Muscle of leg (tissue), 11 donors: Measurements from ENCODE around the gene DDX19B. TPM values are rescaled to one million over a fixed set of nuclear protein-coding genes. Genes with fewer than 3 reads are reported as not detected.

ENCODE experiments used
- DNase-seq: peaks from one replicate; pipeline ENCODE4 v3.0.0; 2013
- H3K27ac ChIP-seq: one replicate; pipeline ENCODE4 v1.5.1; 2013; ENCODE audit warnings: mild to moderate bottlenecking, low read length, control low read depth
- H3K27me3 ChIP-seq: one replicate; pipeline ENCODE4 v1.6.1; 2013; ENCODE audit warnings: low read length; ENCODE audit not compliant: control insufficient read depth, insufficient read depth
- H3K36me3 ChIP-seq: one replicate; pipeline ENCODE4 v1.6.1; 2013; ENCODE audit warnings: low read length; ENCODE audit not compliant: control insufficient read depth, insufficient read depth
- H3K4me1 ChIP-seq: one replicate; pipeline ENCODE4 v1.6.1; 2013; ENCODE audit warnings: low read length; ENCODE audit not compliant: control insufficient read depth, insufficient read depth
- H3K4me3 ChIP-seq: one replicate; pipeline ENCODE4 v1.5.1; 2013; ENCODE audit warnings: low read length, control low read depth
- H3K9me3 ChIP-seq: replicated peaks from 2 replicates; pipeline ENCODE4 v1.6.1; 2013; ENCODE audit warnings: low read depth, low read length; ENCODE audit not compliant: control insufficient read depth
- WGBS: methylation state at CpG from one replicate; pipeline ENCODE4 v1.1.5; 2013; ENCODE audit warnings: missing lambda C conversion rate; ENCODE audit not compliant: insufficient coverage; 5-methylcytosine and 5-hydroxymethylcytosine counted together
- polyA plus RNA-seq, 8 donors: library from polyadenylated mRNA; unstranded; fragments of 120-200 nt; gene quantifications; one replicate each; pipeline versions ENCODE4 v1.2.1 to v1.2.3, GENCODE V29; 2013; ENCODE audit warnings: inconsistent platforms in 1 of 8, low replicate concordance in 1 of 8; ENCODE audit not compliant: insufficient read length in 8 of 8, insufficient read depth in 1 of 8
- total RNA-seq: library from RNA; stranded (reverse); fragments of 120-200 nt; gene quantifications from one replicate; pipeline ENCODE4 v1.2.4, GENCODE V29; 2013

The DDX19B gene
- total and polyA plus RNA-seq, 9 donors = 19.1 to 27.5 (median 21.8) TPM

DNA sequence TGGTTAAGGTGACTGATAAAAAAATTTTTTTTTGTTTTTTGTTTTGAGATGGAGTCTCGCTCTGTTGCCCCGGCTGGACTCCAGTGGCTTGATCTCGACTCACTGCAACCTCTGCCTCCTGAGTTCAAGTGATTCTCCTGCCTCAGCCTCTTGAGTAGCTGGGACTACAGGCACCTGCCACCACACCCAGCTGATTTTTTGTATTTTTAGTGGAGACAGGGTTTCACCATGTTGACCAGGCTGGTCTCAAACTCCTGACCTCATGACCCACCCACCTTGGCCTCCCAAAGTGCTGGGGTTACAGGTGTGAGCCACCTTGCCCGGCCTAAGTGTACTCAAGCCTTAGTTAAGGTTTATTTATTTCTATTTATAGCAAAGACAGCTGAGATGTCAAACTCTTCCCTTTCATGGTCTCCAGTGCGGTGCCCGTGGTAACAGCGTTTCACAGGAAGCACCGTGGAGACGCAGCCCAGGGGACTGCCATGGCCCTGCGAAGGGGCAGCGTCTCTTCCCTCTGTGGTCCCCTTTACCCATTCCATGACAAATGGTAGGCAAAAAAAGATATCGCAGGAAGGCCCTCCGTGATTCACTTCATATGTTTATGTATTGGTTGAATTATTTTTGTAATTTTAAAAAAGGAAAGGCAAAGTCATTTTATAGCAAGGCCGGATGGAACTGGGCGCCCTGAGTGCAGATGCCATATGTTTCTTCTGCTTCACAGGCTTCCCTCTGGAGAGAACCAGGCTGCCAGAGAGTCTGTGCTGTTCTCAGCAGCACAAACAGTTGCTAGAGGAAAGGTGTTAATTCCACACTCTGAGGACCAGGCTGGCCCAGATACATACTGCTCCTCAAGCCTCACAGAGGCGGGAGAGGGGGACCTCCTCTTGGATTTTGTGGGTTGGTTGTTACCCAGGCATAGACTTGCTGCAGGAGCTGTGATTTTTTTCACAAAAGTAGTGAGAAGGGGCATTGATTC, 76.9 kb downstream of the DDX19B start:
- Histone ChIP-seq H3K4me1 (peaks cover 13% of the 10 kb centered on the region), H3K9me3 (no peaks in the 10 kb centered on the region), H3K27ac (peak overlapping the region; percentile 67), H3K27me3 (no peaks in the 10 kb centered on the region), H3K4me3 (no peak overlapping the region), H3K36me3 (peaks cover 49% of the 10 kb centered on the region)
- DNase-seq = no peak
- 75% methylated on average over 8 of the region's 16 CpGs for WGBS

DNA sequence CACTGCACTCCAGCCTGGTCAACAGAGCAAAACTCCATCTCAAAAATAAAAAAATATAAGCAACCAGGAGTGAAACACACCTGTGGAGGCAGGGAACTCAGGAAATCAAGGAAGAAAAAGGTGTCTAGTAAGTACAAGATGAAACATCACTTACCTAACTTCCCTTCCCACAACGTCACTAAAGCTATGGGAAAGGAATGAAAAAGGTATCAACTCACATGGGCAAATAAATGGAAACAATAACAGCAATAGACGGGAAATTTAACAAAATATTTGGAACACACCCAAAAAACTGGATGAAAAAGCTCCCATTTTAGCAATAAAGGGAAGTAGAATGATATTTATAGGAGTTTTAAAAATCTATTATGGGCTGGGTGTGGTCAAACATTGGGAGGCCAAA, 78.8 kb downstream of the DDX19B start:
- H3K36me3 ChIP-seq = peaks cover 38% of the 10 kb centered on the region

GRCh38 chr16:70378869-70379493, 80.0 kb downstream of the DDX19B start:
- Histone ChIP-seq H3K27ac (no peak overlapping the region), H3K9me3 (no peaks in the 10 kb centered on the region), H3K4me3 (no peak overlapping the region), H3K27me3 (no peaks in the 10 kb centered on the region), H3K4me1 (peaks cover 19% of the 10 kb centered on the region), H3K36me3 (peaks cover 38% of the 10 kb centered on the region)
- DNase-seq = no peak
- WGBS = 77% methylated on average over 3 of the region's 13 CpGs

More for the DNA sequence above, 78.8 kb downstream of the DDX19B start:
- H3K27me3 ChIP-seq = no peaks in the 10 kb centered on the region
- no peak overlapping the region for H3K27ac ChIP-seq
- H3K4me3 ChIP-seq = no peak overlapping the region
- peaks cover 19% of the 10 kb centered on the region for H3K4me1 ChIP-seq
- WGBS = no CpG with 5 or more reads among the region's 2 CpGs
- no peak for DNase-seq
- no peaks in the 10 kb centered on the region for H3K9me3 ChIP-seq

GRCh38 chr16:70380248-70380918, 81.4 kb downstream of the DDX19B start:
- 1% methylated on average over 20 of the region's 31 CpGs for WGBS
- DNase-seq = peak; percentile 63
- H3K9me3 ChIP-seq = no peaks in the 10 kb centered on the region
- H3K27me3 ChIP-seq = no peaks in the 10 kb centered on the region
- H3K27ac ChIP-seq = peak overlapping the region; percentile 87
- H3K4me1 ChIP-seq = peaks cover 19% of the 10 kb centered on the region
- H3K4me3 ChIP-seq = peak overlapping the region; percentile 67
- H3K36me3 ChIP-seq = peaks cover 34% of the 10 kb centered on the region

DNA sequence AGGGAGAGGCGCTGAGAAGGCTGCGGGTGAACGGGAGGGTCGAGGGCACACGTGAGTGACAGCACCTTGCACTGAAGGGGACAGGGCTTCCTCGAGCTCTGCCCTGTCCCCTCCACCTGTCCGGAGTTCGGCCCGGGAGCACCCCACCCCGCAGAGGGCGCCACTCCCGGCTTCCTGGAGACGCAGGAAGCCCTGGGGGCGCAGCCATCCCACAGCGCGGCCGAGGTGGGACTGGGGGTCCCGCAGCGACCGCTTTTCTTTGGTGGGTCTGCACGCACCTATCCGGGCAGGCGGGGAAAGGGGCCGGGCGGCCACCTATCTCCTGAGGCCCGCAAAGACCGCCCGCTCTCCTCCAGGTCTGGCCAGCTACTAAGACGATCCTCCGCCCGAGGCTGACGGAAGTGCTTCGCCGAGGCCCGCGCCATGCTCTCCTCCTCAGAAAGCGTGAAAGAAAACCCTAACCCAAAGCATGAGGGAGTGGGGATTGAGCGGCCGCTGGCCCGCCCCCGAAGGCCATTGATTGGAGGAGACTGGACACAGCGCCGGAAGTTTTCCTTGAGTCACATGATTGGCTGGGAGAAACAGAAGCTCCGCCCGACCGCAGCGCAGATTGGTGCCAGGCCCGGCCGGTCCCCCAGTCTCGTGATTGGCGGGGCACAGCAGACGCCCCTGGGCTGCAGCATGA, 82.1 kb downstream of the DDX19B start:
- 1% methylated on average over 50 of the region's 52 CpGs for WGBS
- peak overlapping the region; percentile 87 for H3K27ac ChIP-seq
- H3K36me3 ChIP-seq = peaks cover 34% of the 10 kb centered on the region
- peak; percentile 99 for DNase-seq
- peak overlapping the region; percentile 67 for H3K4me3 ChIP-seq
- H3K4me1 ChIP-seq = peaks cover 19% of the 10 kb centered on the region
- H3K27me3 ChIP-seq = no peaks in the 10 kb centered on the region
- H3K9me3 ChIP-seq = no peaks in the 10 kb centered on the region

GRCh38 chr16:70381604-70382342, 82.8 kb downstream of the DDX19B start:
- Histone ChIP-seq H3K36me3 (peaks cover 32% of the 10 kb centered on the region), H3K4me1 (peaks cover 19% of the 10 kb centered on the region), H3K4me3 (peak overlapping the region; percentile 67), H3K9me3 (no peaks in the 10 kb centered on the region), H3K27ac (peak overlapping the region; percentile 71), H3K27me3 (no peaks in the 10 kb centered on the region)
- WGBS = 15% methylated on average over 33 of the region's 47 CpGs
- no peak for DNase-seq

DNA sequence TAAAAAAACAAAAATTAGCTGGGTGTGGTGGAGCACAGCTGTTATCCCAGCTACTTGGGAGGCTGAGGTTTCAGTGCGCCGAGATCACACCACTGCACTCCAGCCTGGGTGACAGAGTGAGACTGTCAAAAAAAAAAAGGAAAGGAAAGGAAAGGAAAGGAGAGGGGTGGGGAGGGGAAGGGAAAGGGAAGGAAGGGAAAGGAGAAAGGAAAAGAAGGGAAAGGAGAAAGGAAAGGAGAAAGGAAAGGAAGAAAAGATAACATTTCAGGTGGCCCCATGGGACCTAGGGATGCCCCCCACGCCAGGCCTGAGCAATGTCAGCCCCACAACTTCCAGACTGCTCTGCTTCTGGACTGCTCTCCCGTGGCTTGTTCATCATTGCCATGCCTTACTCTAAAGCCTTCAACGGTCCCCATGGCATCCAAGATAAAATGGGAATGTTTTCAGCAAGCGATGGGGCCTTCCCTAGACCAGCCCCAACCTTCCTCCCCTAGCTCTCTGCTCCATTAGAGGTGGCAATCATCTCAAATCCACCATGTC, 84.5 kb downstream of the DDX19B start:
- DNase-seq = no peak
- Histone ChIP-seq H3K27ac (no peak overlapping the region), H3K4me1 (peaks cover 19% of the 10 kb centered on the region), H3K27me3 (no peaks in the 10 kb centered on the region), H3K36me3 (peaks cover 42% of the 10 kb centered on the region), H3K9me3 (no peaks in the 10 kb centered on the region), H3K4me3 (no peak overlapping the region)
- WGBS = 90% methylated on average over 5 of the region's 6 CpGs
